Endothelial cell of umbilical vein (primary cell): Measurements from ENCODE around the gene SLC38A8. TPM values are rescaled to one million over a fixed set of nuclear protein-coding genes. Genes with fewer than 3 reads are reported as not detected.

ENCODE experiments used
- BruUV-seq: library from RNA; stranded (reverse); fragments of 400-500 nt; replicated peaks from 2 replicates; lab custom pipeline; 2021; lab: Mats Ljungman, UMichigan
- CTCF ChIA-PET: fragments of 300-600, 350-600 bp; sonication (Branson Sonifier 250); formaldehyde crosslinking; loops from one replicate; lab custom pipeline; 2021; ENCODE audit warnings: antibody characterized with exemption, inconsistent platforms; lab: Charles Lee
- POLR2A ChIA-PET: fragments of 300-600, 350-600 bp; sonication (Branson Sonifier 250); formaldehyde crosslinking; loops from one replicate; lab custom pipeline; 2021; ENCODE audit warnings: antibody characterized with exemption, inconsistent platforms; lab: Charles Lee
- DNase-seq: peaks from one replicate; pipeline ENCODE4 v3.0.0-alpha.2; 2011; ENCODE audit warnings: low read depth, low spot score
- FAIRE-seq: peaks from 2 replicates; lab custom pipeline; 2011; peaks lifted over from hg19 to GRCh38; lab: Jason Lieb, UNC
- H2AFZ ChIP-seq: 2 replicates; pipeline ENCODE4 v1.6.0; 2012; ENCODE audit warnings: low read depth, low read length, control low read depth, inconsistent platforms
- H3K27ac ChIP-seq: 2 replicates; pipeline ENCODE4 v1.5.1; 2011; ENCODE audit warnings: low read depth, mild to moderate bottlenecking, control low read depth, low read length, moderate library complexity; ENCODE audit not compliant: insufficient read depth
- H3K27me3 ChIP-seq, 2 experiments: 2 replicates each; pipeline versions ENCODE4 v1.6.0 to v1.6.1; 2011; ENCODE audit warnings: low read length in 2 of 2, mixed read lengths in 1 of 2; ENCODE audit not compliant: control insufficient read depth in 2 of 2, insufficient read depth in 2 of 2
- H3K36me3 ChIP-seq, 2 experiments: 2 replicates in 1 of 2; 3 replicates in 1 of 2; pipeline ENCODE4 v1.5.1; 2011; ENCODE audit warnings: low read length in 2 of 2, mild to moderate bottlenecking in 1 of 2, moderate library complexity in 1 of 2; ENCODE audit not compliant: control insufficient read depth in 2 of 2, insufficient read depth in 2 of 2; ENCODE audit errors: extremely low read depth in 1 of 2
- H3K4me1 ChIP-seq: 3 replicates; pipeline ENCODE4 v1.5.1; 2011; ENCODE audit warnings: mild to moderate bottlenecking, low read length; ENCODE audit not compliant: control insufficient read depth, insufficient read depth; ENCODE audit errors: extremely low read depth
- H3K4me2 ChIP-seq: 2 replicates; pipeline ENCODE4 v1.6.1; 2011; ENCODE audit warnings: low read length, control low read depth, mixed read lengths; ENCODE audit not compliant: insufficient read depth
- H3K4me3 ChIP-seq, 3 experiments: fragments of 200-600 bp in 1 of 3; sonication (generic), shearing (Covaris generic) in 1 of 3; replicated peaks in 1 of 3; 2 replicates each; pipeline ENCODE4 v1.5.1; 2011 to 2016; ENCODE audit warnings: control low read depth in 3 of 3, low read length in 3 of 3, mild to moderate bottlenecking in 2 of 3, inconsistent platforms in 1 of 3, low read depth in 1 of 3, moderate library complexity in 1 of 3; ENCODE audit not compliant: insufficient read depth in 1 of 3
- H3K79me2 ChIP-seq: 2 replicates; pipeline ENCODE4 v1.6.0; 2012; ENCODE audit warnings: low read length, inconsistent platforms; ENCODE audit not compliant: control insufficient read depth, insufficient read depth
- H3K9ac ChIP-seq: replicated peaks from 2 replicates; pipeline ENCODE3; 2011; ENCODE audit warnings: low read length, control low read depth; ENCODE audit not compliant: insufficient read depth; ENCODE audit errors: extremely low read depth
- H3K9me1 ChIP-seq: replicated peaks from 3 replicates; pipeline ENCODE4 v1.6.0; 2011; ENCODE audit warnings: mild to moderate bottlenecking, low read length; ENCODE audit not compliant: control insufficient read depth, insufficient read depth; ENCODE audit errors: extremely low read depth
- H3K9me3 ChIP-seq: replicated peaks from 2 replicates; pipeline ENCODE4 v1.5.1; 2012; ENCODE audit warnings: low read length, inconsistent platforms; ENCODE audit not compliant: control insufficient read depth, insufficient read depth
- H4K20me1 ChIP-seq: replicated peaks from 2 replicates; pipeline ENCODE3; 2011; ENCODE audit warnings: mild to moderate bottlenecking, low read length; ENCODE audit not compliant: control insufficient read depth, insufficient read depth; ENCODE audit errors: extremely low read depth
- CTCF ChIP-seq, 2 donors: IDR thresholded peaks; 1 replicate in 1 of 2; 2 replicates in 1 of 2; pipeline ENCODE4 v1.5.1; 2011; ENCODE audit warnings: low read length in 2 of 2, mild to moderate bottlenecking in 2 of 2, moderate library complexity in 2 of 2, control low read depth in 1 of 2, inconsistent platforms in 1 of 2, low read depth in 1 of 2; ENCODE audit not compliant: insufficient read depth in 1 of 2; ENCODE audit errors: extremely low read depth in 1 of 2
- FOS ChIP-seq: IDR thresholded peaks from 2 replicates; pipeline ENCODE4 v1.6.1; 2011; ENCODE audit warnings: mild to moderate bottlenecking, low read length, moderate library complexity, borderline replicate concordance; ENCODE audit not compliant: insufficient read depth
- JUN ChIP-seq: IDR thresholded peaks from 2 replicates; pipeline ENCODE4 v1.6.1; 2011; ENCODE audit warnings: borderline replicate concordance, low read depth; ENCODE audit not compliant: insufficient read length, insufficient read depth
- MAX ChIP-seq: IDR thresholded peaks from 2 replicates; pipeline ENCODE4 v1.6.1; 2011; ENCODE audit not compliant: insufficient read depth, insufficient read length
- MYC ChIP-seq: IDR thresholded peaks from one replicate; pipeline ENCODE4 v1.6.1; 2011; ENCODE audit warnings: mild to moderate bottlenecking, low read depth, low read length
- POLR2A ChIP-seq: IDR thresholded peaks from 2 replicates; pipeline ENCODE4 v1.6.1; 2012; ENCODE audit warnings: low read depth, mild to moderate bottlenecking, control low read depth, low read length
- dilution Hi-C: fragments of 300-500 bp; cut with MboI; formaldehyde crosslinking; loops from one replicate; pipeline ENCODE4 v1.15.0; 2019; ENCODE audit warnings: low sequenced_read_pairs; ENCODE audit not compliant: extremely low pct_ligation_motif_present
- intact Hi-C: fragments of 100-400 bp; cut with micrococcal nuclease; formaldehyde crosslinking; loops from one replicate; pipeline ENCODE4 v1.10.0; 2022
- polyA plus RNA-seq, 4 experiments: library from polyadenylated mRNA; depleted of rRNA in 3 of 4; stranded (reverse) in 3 of 4; unstranded in 1 of 4; fragments of >200 nt; gene quantifications; 2 replicates each; pipeline versions ENCODE4 v1.2.1 to v1.2.3, GENCODE V29; 2011 to 2012; ENCODE audit warnings: missing spikeins in 1 of 4
- total RNA-seq: library from RNA; stranded (reverse); gene quantifications from 2 replicates; pipeline ENCODE4 v1.2.3, GENCODE V29; 2021

Gene SLC38A8
- total and polyA plus RNA-seq, 2 donors (not counting 3 experiments of a cell fraction or from before 2014, with no cell fraction given): not detected

- ChIA-PET POLR2A (interaction anchor here (0.6 kb wide), 1 partner anchor 14 kb away, joined by 3 read pairs; no protein-coding TSS in a partner anchor), CTCF (interaction anchor here (1.3 to 3.4 kb wide), 6 partner anchors 10 to 114 kb away, joined by 3 to 25 read pairs (median 3); no protein-coding TSS in a partner anchor)
- peak overlapping the region; percentile 12 for H3K9ac ChIP-seq
- dilution Hi-C loops: no loop called here
- H3K36me3 ChIP-seq: peaks cover 20 to 37% of the 10 kb centered on the region in 2 experiments
- intact Hi-C loops: loop anchor here (1.0 to 5.0 kb wide), 2 partner anchors 8 to 116 kb away; partner anchors contain the start of gene TAF1C
- peaks cover 20% of the 10 kb centered on the region for H3K4me1 ChIP-seq
- FAIRE-seq: peak; percentile 69
- no peaks in the 10 kb centered on the region for H4K20me1 ChIP-seq
- H3K27ac ChIP-seq: peak overlapping the region; percentile 49
- H3K79me2 ChIP-seq: peaks cover 7% of the 10 kb centered on the region
- H3K27me3 ChIP-seq: no peaks in the 10 kb centered on the region
- H3K4me2 ChIP-seq: peak overlapping the region; percentile 4
- no TSS peak for BruUV-seq
- TF ChIP-seq MAX (no peak), FOS (no peak), CTCF (IDR thresholded peaks at IDR 0.05; ENCODE audit: extremely low read depth in 1 of 2, insufficient read depth in 1 of 2, low read depth in 1 of 2, low read length in 2 of 2) (no peak), JUN (no peak), POLR2A (no peak), MYC (no peak)
- no peaks in the 10 kb centered on the region for H3K9me3 ChIP-seq
- no peak overlapping the region for H2AFZ ChIP-seq
- no peaks in the 10 kb centered on the region for H3K9me1 ChIP-seq
- DNase-seq: peak; percentile 29
- peak overlapping the region in 1 of 3 experiments; percentile 15 for H3K4me3 ChIP-seq
These were observed 28.5 kb upstream of the SLC38A8 start for GRCh38 chr16:84071121-84071520.
